GM12875 (cell line): ENCODE data around the gene LLGL2.
A peak's percentile ranks its signal among the peaks of the same experiment; 100 is the strongest.
"Not testable (repeated sequence)": the region's sequence is repeated elsewhere in the genome, so short reads cannot be mapped to it uniquely, and the experiment has no call there.

ENCODE experiments used
- H3K4me3 ChIP-seq: one replicate; pipeline ENCODE4 v1.5.1; 2011; ENCODE audit warnings: low read depth, low read length, control low read depth
- CTCF ChIP-seq: IDR thresholded peaks from 2 replicates; pipeline ENCODE4 v1.5.1; 2011; ENCODE audit warnings: low read depth, mild to moderate bottlenecking, control low read depth, inconsistent platforms, low read length, moderate library complexity, borderline replicate concordance; ENCODE audit not compliant: insufficient read depth

Gene LLGL2

GRCh38 chr17:75518983-75519537, 6.4 kb upstream of the LLGL2 start:
- TF ChIP-seq CTCF = no peak
- no peak overlapping the region for H3K4me3 ChIP-seq

- H3K4me3 ChIP-seq = not testable (repeated sequence)
Measured at GRCh38 chr17:75520413-75520812, 5.1 kb upstream of the LLGL2 start.

GRCh38 chr17:75521290-75521689, 4.2 kb upstream of the LLGL2 start:
- no peak for TF ChIP-seq CTCF
- H3K4me3 ChIP-seq = no peak overlapping the region

- no peak for TF ChIP-seq CTCF
Measured at GRCh38 chr17:75521951-75522727, 3.4 kb upstream of the LLGL2 start.

GRCh38 chr17:75523647-75524046, 1.9 kb upstream of the LLGL2 start:
- TF ChIP-seq CTCF = no peak
- no peak overlapping the region for H3K4me3 ChIP-seq

More at GRCh38 chr17:75521951-75522727, 3.4 kb upstream of the LLGL2 start:
- no peak overlapping the region for H3K4me3 ChIP-seq

GRCh38 chr17:75524269-75524969, 1.1 kb upstream of the LLGL2 start:
- no peak for TF ChIP-seq CTCF
- H3K4me3 ChIP-seq = no peak overlapping the region

GRCh38 chr17:75525806-75526554, 483 bp downstream of the LLGL2 start:
- H3K4me3 ChIP-seq = peak overlapping the region; percentile 1
- no peak for TF ChIP-seq CTCF
